ENCODE measurements around the gene CRADD. TPM values are rescaled to one million over a fixed set of nuclear protein-coding genes. Genes with fewer than 3 reads are reported as not detected.

Gene CRADD
- total RNA-seq, 1 donor from 2014 or later: 10.3 TPM

DNA sequence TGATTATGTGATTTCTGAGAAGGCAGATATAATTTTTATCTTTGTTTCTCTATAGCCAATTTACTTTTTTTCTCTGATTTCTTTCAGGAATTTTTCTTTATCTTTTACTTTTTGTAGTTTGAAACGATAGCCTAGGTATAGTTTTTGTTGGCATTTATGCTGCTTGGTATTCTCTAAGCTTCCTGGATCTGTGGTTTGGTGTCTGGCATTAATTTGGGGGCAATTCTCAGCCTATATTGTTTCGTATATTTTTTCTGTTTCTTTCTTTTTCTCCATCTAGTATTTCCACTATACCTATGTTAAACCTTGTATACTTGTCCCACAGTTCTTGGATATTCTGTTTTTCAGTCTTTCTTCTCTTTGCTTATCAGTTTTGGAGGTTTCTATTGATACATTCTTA lies 45.0 kb downstream of the CRADD start:
- TF ChIP-seq, protein P1, sequence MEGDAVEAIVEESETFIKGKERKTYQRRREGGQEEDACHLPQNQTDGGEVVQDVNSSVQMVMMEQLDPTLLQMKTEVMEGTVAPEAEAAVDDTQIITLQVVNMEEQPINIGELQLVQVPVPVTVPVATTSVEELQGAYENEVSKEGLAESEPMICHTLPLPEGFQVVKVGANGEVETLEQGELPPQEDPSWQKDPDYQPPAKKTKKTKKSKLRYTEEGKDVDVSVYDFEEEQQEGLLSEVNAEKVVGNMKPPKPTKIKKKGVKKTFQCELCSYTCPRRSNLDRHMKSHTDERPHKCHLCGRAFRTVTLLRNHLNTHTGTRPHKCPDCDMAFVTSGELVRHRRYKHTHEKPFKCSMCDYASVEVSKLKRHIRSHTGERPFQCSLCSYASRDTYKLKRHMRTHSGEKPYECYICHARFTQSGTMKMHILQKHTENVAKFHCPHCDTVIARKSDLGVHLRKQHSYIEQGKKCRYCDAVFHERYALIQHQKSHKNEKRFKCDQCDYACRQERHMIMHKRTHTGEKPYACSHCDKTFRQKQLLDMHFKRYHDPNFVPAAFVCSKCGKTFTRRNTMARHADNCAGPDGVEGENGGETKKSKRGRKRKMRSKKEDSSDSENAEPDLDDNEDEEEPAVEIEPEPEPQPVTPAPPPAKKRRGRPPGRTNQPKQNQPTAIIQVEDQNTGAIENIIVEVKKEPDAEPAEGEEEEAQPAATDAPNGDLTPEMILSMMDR (conservative IDR thresholded peaks at IDR 0.05; ENCODE audit: low read depth, low read length): no peak
- no peak for DNase-seq (ENCODE audit: low read depth)
- no peak overlapping the region for H3K4me3 ChIP-seq (ENCODE audit: low read depth, low read length)

DNA sequence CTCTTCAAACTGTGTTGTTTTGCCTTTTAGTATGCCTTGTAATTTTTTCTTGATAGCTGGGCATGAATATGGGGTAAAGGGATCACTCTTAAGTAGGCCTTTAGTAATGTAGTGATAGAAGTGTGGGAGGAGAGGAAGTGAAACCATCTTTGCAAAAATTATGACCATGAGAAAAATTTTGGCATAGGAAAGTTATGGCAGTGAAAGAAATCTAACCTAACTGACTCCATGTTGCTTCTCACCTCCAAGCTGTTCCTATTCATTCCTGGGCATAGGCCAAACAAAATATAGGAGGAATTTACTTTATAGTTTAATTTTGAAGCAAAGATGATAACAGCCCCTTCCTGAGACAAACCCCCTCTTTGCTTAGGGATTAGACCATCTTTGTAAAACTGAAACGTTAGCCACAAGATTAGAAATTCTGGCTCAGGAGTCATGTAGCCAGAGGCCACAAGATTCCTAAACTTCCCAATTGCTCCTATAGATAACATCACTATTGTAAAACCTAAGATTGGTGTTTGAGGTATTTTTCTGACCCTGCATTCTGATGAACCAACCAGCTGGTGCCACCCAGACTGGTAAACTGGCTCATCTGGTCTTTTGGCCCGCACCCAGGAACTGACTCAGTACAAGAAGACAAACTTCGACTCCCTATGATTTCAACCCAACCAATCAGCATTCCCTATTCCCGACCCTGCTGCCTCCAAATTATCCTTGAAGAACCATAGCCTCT lies 45.8 kb downstream of the CRADD start:
- no peak for DNase-seq (ENCODE audit: low read depth)
- H3K4me3 ChIP-seq (ENCODE audit: low read depth, low read length): no peak overlapping the region
- TF ChIP-seq, protein P1 (conservative IDR thresholded peaks at IDR 0.05; ENCODE audit: low read depth, low read length): no peak

DNA sequence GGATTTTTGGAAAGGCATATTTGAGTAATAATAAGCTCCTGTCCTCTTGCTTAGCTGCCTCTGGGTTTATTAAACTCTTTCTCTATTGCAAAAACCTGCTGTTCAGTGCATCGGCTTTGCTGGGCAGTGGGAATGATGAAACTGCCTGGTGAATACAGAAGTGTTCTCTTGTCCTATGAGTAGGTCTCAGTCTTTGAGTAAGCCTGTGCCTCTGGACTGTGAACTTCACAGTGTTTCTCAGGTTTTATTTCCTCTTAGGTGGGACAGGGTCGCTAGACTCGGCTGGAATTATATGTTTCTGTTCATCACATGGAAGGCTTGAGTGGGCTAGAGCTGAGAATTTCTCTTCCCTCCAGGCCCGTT lies 46.4 kb downstream of the CRADD start:
- no peak overlapping the region for H3K4me3 ChIP-seq (ENCODE audit: low read depth, low read length)
- TF ChIP-seq, protein P1 (conservative IDR thresholded peaks at IDR 0.05; ENCODE audit: low read depth, low read length): no peak
- DNase-seq (ENCODE audit: low read depth): no peak

DNA sequence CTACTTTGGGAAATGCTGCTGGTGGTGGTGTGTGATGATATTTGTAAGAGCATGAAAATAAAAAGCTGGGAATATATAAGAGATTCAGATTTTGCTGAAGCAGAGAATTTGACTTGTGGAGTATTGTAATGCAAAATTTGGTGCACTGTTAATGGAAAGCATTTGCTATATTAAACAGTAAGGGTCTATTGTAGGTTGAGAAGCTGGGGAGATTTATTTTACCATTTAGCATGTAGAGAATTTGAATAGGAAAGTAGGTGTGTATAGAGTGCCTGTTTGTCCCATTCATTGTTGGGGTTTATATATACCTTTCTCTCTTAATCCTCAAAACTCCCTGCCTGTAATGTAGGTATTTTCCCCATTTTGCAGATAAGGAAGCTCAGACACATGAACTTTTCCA lies 48.4 kb downstream of the CRADD start:
- TF ChIP-seq, protein P1 (conservative IDR thresholded peaks at IDR 0.05; ENCODE audit: low read depth, low read length): no peak
- no peak overlapping the region for H3K4me3 ChIP-seq (ENCODE audit: low read depth, low read length)
- no peak for DNase-seq (ENCODE audit: low read depth)

DNA sequence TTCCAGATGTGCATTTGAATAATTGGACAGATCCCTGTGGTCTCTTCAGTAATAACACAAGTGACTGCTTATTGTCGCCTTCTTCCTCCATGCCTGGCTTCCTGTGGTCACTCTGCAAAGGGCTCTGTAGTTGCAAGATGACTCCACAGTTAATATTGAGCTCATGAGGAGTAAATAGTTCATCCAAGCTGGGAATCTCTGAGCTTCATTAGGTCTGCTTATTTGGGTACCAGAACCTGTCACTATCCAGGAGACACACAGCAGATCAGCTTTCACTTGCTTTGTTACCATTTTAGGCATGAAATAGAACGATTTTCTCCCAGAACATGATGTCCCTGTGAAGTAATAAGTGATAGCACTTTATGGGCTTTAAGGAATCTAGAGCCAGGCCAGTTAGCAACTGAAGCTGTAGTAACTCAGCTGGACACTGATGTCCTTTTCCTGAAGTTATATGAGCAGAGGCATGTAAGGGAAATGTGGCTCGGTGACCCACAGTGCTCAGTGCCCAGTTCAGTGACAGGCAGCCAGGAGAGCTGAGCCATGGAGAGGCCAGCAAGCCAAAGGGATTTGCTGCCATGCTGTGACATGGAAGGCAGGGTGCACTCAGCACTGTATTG lies 50.1 kb downstream of the CRADD start:
- H3K4me3 ChIP-seq (ENCODE audit: low read depth, low read length): no peak overlapping the region
- TF ChIP-seq, protein P1 (conservative IDR thresholded peaks at IDR 0.05; ENCODE audit: low read depth, low read length): no peak
- DNase-seq (ENCODE audit: low read depth): no peak

DNA sequence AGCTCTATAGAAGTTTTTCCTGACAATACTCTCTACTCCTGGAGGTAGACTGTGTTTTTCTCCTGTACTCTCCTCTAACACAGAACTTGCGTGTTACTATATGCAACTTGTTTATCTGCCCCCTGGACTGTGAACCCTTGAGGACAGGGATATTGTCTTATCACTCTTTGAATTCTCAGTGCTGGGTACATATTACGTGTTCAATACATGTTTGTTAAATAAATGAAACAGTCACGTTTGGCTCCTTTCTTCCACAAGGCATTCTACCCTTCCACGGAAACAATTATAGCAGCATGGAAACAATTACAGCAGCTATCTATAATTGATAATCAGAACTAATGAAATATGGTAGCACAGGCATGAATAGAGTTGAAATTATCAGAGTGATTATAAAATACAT lies 50.7 kb downstream of the CRADD start:
- TF ChIP-seq, protein P1 (conservative IDR thresholded peaks at IDR 0.05; ENCODE audit: low read depth, low read length): no peak
- no peak overlapping the region for H3K4me3 ChIP-seq (ENCODE audit: low read depth, low read length)
- no peak for DNase-seq (ENCODE audit: low read depth)

DNA sequence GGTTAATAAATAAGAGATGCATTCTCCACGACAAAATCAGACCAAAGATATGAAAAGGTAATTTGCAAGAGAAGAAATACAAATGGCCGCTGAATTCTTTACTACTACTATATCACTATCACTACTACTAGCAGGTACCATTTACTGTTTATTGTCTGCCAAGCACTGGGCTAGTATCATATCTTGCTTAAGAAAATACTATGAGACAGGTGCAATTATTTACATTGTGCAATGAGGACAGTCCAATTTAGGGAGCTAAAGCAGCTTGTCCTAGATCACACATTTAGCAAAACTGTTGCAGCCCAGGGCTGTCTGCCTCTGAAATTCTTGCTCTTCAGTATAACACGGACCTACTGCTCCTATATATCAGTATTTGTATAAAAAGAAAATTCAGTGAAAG lies 52.8 kb downstream of the CRADD start:
- TF ChIP-seq, protein P1 (conservative IDR thresholded peaks at IDR 0.05; ENCODE audit: low read depth, low read length): no peak
- no peak overlapping the region for H3K4me3 ChIP-seq (ENCODE audit: low read depth, low read length)
- no peak for DNase-seq (ENCODE audit: low read depth)

All from epithelial cell of proximal tubule (primary cell).